ENCODE data around the gene PRAMEF8.
"Not testable (repeated sequence)": the region's sequence is repeated elsewhere in the genome, so short reads cannot be mapped to it uniquely, and the experiment has no call there.

- TF ChIP-seq CTCF (IDR thresholded peaks at IDR 0.05); POLR2AphosphoS5 (IDR thresholded peaks at IDR 0.05; ENCODE audit: low read depth, low read length): not testable (repeated sequence)
Measured at GRCh38 chr1:13245841-13246553, 38.9 kb downstream of the PRAMEF8 start.

All from Panc1 (cell line).